Neural progenitor cell (in vitro differentiated cells): Measurements from ENCODE around the gene MPP4.

ENCODE experiments used
- EZH2 ChIP-seq: fragments of 200-600 bp; sonication (generic); IDR thresholded peaks from 2 replicates; pipeline ENCODE4 v1.6.1; 2017; ENCODE audit warnings: antibody characterized with exemption, mild to moderate bottlenecking, moderate library complexity
- EZH2phosphoT487 ChIP-seq: fragments of 200-600 bp; sonication (generic); IDR thresholded peaks from 2 replicates; pipeline ENCODE4 v1.6.1; 2017; ENCODE audit warnings: antibody characterized with exemption
- TF ChIP-seq, protein P1 (sequence below): fragments of 200-600 bp; sonication (generic); IDR thresholded peaks from 2 replicates; pipeline ENCODE4 v1.5.1; 2017; ENCODE audit warnings: antibody characterized with exemption, mild to moderate bottlenecking

DNA sequence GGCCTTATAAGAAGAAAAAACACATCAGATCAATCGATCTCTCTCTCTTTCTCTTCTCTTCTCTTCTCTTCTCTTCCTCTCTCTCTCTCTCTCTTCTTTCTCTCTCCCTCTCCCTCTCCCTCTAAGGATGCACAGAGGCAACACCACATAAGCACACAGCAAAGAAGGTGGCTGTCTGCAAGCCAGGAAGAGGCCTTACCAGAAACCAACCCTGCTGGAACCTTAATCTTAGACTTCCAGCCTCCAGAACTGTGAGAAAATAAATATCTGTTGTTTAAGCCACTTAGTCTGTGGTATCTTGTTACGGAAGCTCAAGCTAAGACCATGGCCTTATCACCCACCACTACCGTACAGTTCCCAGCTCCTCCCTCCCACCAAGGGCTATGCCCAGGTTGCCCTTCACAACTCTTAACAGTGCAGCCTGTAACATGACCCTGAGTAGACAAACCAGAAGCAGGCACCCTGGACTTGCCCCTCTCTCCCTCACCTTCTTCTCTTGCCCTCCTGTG, 30.0 kb downstream of the MPP4 start:
- TF ChIP-seq, protein P1, sequence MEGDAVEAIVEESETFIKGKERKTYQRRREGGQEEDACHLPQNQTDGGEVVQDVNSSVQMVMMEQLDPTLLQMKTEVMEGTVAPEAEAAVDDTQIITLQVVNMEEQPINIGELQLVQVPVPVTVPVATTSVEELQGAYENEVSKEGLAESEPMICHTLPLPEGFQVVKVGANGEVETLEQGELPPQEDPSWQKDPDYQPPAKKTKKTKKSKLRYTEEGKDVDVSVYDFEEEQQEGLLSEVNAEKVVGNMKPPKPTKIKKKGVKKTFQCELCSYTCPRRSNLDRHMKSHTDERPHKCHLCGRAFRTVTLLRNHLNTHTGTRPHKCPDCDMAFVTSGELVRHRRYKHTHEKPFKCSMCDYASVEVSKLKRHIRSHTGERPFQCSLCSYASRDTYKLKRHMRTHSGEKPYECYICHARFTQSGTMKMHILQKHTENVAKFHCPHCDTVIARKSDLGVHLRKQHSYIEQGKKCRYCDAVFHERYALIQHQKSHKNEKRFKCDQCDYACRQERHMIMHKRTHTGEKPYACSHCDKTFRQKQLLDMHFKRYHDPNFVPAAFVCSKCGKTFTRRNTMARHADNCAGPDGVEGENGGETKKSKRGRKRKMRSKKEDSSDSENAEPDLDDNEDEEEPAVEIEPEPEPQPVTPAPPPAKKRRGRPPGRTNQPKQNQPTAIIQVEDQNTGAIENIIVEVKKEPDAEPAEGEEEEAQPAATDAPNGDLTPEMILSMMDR, result no peak
- TF ChIP-seq EZH2phosphoT487, result no peak
- no peak for TF ChIP-seq EZH2
